ENCODE data around the gene CDC14A.
"Not testable (repeated sequence)": the region's sequence is repeated elsewhere in the genome, so short reads cannot be mapped to it uniquely, and the experiment has no call there.

Gene CDC14A

DNA sequence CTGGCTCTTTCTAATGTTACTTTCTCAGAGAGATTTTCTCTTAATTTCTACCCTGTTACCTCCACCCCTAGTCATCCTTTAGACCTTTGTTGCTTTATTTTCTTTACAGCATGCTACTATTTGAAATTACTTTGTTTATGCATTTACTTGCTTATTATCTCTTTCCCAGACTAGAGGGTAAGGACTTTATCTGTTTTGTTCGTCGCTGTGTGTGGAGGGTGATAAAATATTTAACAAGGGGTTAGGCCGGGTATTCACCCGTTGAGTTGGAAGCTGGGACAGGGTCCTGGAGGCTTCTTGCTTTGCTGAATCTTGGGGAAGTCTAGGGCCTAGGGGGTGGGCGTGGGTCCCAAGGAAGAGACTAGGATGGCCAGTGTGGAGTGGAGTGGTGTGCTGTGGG, 43.6 kb downstream of the CDC14A start:
- peaks cover 19% of the 10 kb centered on the region for H3K36me3 Mint-ChIP-seq (ENCODE audit: low read depth)

DNA sequence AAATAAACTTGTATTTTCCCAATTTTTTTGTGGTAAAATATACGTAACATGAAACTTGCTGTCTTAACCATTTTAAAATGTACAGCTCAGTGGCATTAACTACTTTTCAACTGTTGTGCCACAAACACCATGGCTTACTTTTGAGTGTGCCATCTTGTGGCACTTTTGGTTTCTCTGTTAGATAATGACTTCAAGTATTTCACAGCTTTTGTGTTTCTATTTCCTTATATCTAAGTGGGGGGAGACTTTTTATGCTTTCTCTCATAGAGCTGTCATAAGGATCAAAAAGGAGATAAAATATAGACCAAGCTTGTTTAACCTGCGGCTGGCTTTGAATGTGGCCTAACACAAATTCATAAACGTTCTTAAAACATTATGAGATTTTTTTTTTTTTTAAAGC, 44.3 kb downstream of the CDC14A start:
- H3K27me3 Mint-ChIP-seq = no peaks in the 10 kb centered on the region
- H3K36me3 Mint-ChIP-seq (ENCODE audit: low read depth) = peaks cover 17% of the 10 kb centered on the region
- peaks cover 85% of the 10 kb centered on the region for H3K4me1 Mint-ChIP-seq (ENCODE audit: low read depth)
- H3K9me3 Mint-ChIP-seq = no peaks in the 10 kb centered on the region
- peak overlapping the region; percentile 45 for H3K4me3 Mint-ChIP-seq
- peak overlapping the region; percentile 79 for H3K27ac Mint-ChIP-seq

More for the DNA sequence above, 43.6 kb downstream of the CDC14A start:
- H3K4me3 Mint-ChIP-seq = no peak overlapping the region
- no peaks in the 10 kb centered on the region for H3K27me3 Mint-ChIP-seq
- H3K27ac Mint-ChIP-seq = peak overlapping the region; percentile 79
- H3K9me3 Mint-ChIP-seq = no peaks in the 10 kb centered on the region
- peaks cover 83% of the 10 kb centered on the region for H3K4me1 Mint-ChIP-seq (ENCODE audit: low read depth)

DNA sequence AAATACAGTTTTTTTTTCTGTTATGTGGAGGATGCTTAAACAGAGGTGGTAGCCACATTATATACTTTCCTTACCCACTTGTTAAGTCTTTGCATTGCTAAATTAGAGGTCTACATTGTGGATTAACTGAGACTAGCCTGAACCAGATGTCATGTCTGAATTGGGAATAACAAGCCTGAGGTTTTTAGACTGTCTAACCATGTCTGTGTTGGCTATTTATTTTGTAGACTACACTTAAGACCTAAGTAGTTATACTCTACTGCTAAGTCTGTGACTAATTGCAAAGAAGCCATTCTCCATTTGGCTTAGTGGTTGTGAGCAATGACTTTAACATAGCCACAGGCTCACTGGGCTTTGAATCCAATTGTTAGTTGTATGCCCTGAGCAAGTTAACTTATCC, 45.4 kb downstream of the CDC14A start:
- Mint-ChIP-seq H3K4me1 (ENCODE audit: low read depth) (peaks cover 85% of the 10 kb centered on the region), H3K9me3 (no peaks in the 10 kb centered on the region), H3K27ac (peak overlapping the region; percentile 79), H3K36me3 (ENCODE audit: low read depth) (peaks cover 19% of the 10 kb centered on the region), H3K27me3 (no peaks in the 10 kb centered on the region), H3K4me3 (no peak overlapping the region)

GRCh38 chr1:100398648-100399047, 46.3 kb downstream of the CDC14A start:
- Mint-ChIP-seq H3K36me3 (ENCODE audit: low read depth) (peaks cover 11% of the 10 kb centered on the region), H3K4me1 (ENCODE audit: low read depth) (peaks cover 86% of the 10 kb centered on the region), H3K4me3 (no peak overlapping the region), H3K27ac (peak overlapping the region; percentile 54), H3K27me3 (no peaks in the 10 kb centered on the region), H3K9me3 (no peaks in the 10 kb centered on the region)

DNA sequence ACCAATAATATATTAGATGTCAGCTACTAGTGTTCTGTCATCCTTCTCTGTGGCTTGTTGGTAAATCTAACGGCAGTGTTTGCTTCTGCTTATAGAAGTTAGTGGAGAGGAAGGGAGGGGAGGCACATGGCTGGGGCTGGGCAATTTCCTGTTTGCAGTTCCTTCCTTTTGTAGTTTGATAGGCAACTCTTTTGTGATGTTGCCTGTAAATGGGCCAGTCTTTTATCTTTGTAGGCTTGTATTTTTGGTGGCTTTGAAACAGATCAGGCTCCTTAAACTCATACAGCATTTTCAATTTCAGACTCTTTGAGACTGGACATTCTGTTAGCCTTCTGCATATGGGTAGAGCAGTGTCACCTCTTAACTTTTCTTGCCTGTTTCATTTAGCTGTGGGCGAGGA, 48.1 kb downstream of the CDC14A start:
- Mint-ChIP-seq H3K27me3 (no peaks in the 10 kb centered on the region), H3K9me3 (no peaks in the 10 kb centered on the region), H3K4me3 (peak overlapping the region; percentile 66), H3K27ac (peak overlapping the region; percentile 96), H3K4me1 (ENCODE audit: low read depth) (peaks cover 86% of the 10 kb centered on the region), H3K36me3 (ENCODE audit: low read depth) (peaks cover 6% of the 10 kb centered on the region)

DNA sequence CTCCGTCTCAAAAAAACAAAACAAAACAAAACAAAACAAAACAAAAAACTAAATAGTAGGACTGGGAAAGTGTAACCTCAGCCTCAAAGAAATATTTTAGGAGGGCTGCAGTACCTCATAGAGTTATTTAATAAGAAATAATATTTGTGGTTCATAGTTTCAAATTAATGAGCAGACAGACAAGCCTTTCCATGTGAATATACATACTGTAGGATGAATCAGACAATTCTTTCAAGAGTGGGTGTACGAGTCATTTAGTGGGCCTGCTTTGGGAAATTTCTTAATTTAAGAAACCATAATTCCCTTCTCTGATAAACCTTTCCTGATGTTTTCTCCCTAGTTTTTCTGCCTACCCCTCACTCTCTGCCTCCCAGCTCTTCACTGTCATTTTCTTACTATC, 52.5 kb downstream of the CDC14A start:
- peak overlapping the region; percentile 29 for H3K27ac Mint-ChIP-seq
- H3K36me3 Mint-ChIP-seq (ENCODE audit: low read depth) = peaks cover 25% of the 10 kb centered on the region
- peaks cover 16% of the 10 kb centered on the region for H3K9me3 Mint-ChIP-seq
- H3K4me3 Mint-ChIP-seq = no peak overlapping the region
- H3K4me1 Mint-ChIP-seq (ENCODE audit: low read depth) = peaks cover 81% of the 10 kb centered on the region
- H3K27me3 Mint-ChIP-seq = no peaks in the 10 kb centered on the region

DNA sequence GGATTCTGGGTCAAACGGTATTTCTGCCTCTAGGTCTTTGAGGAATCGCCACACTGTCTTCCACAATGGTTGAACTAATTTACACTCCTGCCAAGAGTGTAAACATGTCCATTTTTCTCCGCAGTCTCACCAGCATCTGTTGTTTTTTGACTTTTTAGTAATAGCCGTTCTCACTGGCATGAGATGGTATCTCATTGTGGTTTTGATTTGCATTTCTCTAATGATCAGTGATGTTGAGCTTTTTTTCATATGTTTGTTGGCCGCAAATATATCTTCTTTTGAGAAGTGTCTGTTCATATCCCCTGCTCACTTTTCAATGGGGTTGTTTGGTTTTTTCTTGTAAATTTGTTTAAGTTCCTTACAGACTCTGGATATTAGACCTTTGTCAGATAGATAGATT, 53.6 kb downstream of the CDC14A start:
- H3K4me3 Mint-ChIP-seq, H3K27me3 Mint-ChIP-seq: not testable (repeated sequence)
- Mint-ChIP-seq H3K9me3 (peaks cover 16% of the 10 kb centered on the region), H3K27ac (peak overlapping the region; percentile 38), H3K36me3 (ENCODE audit: low read depth) (peaks cover 25% of the 10 kb centered on the region), H3K4me1 (ENCODE audit: low read depth) (peaks cover 73% of the 10 kb centered on the region)

- Mint-ChIP-seq H3K9me3 (peaks cover 16% of the 10 kb centered on the region), H3K36me3 (ENCODE audit: low read depth) (peaks cover 23% of the 10 kb centered on the region), H3K27ac (peak overlapping the region; percentile 26), H3K4me1 (ENCODE audit: low read depth) (peaks cover 80% of the 10 kb centered on the region)
- H3K27me3 Mint-ChIP-seq, H3K4me3 Mint-ChIP-seq: not testable (repeated sequence)
Observed at GRCh38 chr1:100407390-100407789, 55.1 kb downstream of the CDC14A start.

DNA sequence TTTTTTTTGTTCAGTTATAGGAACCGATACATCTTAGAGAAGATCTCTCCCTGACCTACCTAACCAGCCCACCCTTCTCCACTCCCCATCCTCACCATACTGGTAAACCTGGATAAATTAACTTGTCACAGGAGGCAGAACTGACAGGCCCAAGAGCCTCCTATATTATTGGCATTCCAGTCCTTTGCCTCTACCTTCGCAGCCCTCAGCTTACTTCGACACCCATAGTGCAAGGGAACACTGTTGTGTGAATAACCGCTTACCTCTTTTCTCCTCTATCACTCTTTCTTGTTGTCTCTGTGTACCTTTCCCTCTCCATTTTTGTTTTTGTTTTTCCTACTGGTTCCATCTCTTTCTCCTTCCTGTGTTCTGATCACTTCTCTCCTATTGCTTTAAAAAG, 58.7 kb downstream of the CDC14A start:
- Mint-ChIP-seq H3K9me3 (peaks cover 16% of the 10 kb centered on the region), H3K4me3 (no peak overlapping the region), H3K4me1 (ENCODE audit: low read depth) (peaks cover 77% of the 10 kb centered on the region), H3K27ac (peak overlapping the region; percentile 9), H3K36me3 (ENCODE audit: low read depth) (peaks cover 24% of the 10 kb centered on the region), H3K27me3 (no peaks in the 10 kb centered on the region)

- Mint-ChIP-seq H3K4me1 (ENCODE audit: low read depth) (peaks cover 76% of the 10 kb centered on the region), H3K36me3 (ENCODE audit: low read depth) (peaks cover 28% of the 10 kb centered on the region), H3K27ac (peak overlapping the region; percentile 19), H3K27me3 (no peaks in the 10 kb centered on the region), H3K4me3 (no peak overlapping the region), H3K9me3 (peaks cover 16% of the 10 kb centered on the region)
Observed at GRCh38 chr1:100411574-100411973, 59.3 kb downstream of the CDC14A start.

- Mint-ChIP-seq H3K4me1 (ENCODE audit: low read depth) (peaks cover 74% of the 10 kb centered on the region), H3K36me3 (ENCODE audit: low read depth) (peaks cover 25% of the 10 kb centered on the region)
Observed at GRCh38 chr1:100413035-100413434, 60.7 kb downstream of the CDC14A start.

GRCh38 chr1:100414693-100415497, 62.6 kb downstream of the CDC14A start:
- peaks cover 15% of the 10 kb centered on the region for H3K36me3 Mint-ChIP-seq (ENCODE audit: low read depth)
- H3K9me3 Mint-ChIP-seq = peaks cover 6% of the 10 kb centered on the region
- H3K4me3 Mint-ChIP-seq = peak overlapping the region; percentile 17
- no peaks in the 10 kb centered on the region for H3K27me3 Mint-ChIP-seq
- H3K4me1 Mint-ChIP-seq (ENCODE audit: low read depth) = peaks cover 65% of the 10 kb centered on the region
- peak overlapping the region; percentile 83 for H3K27ac Mint-ChIP-seq

More at GRCh38 chr1:100413035-100413434, 60.7 kb downstream of the CDC14A start:
- Mint-ChIP-seq H3K9me3 (peaks cover 9% of the 10 kb centered on the region), H3K27ac (peak overlapping the region; percentile 39), H3K4me3 (peak overlapping the region; percentile 15), H3K27me3 (no peaks in the 10 kb centered on the region)

DNA sequence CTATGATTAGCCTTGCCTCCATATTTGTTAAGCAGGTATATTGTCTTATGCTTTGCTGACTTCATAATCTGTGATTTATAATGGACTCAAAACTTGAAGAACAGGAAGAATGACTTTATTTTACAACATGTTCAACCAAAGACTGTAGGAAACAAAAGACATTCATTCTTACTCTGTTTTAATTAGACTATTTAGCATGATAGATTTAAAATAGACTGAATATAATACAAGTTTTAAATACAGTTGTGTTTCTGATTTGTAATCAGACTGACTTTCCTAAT, 63.1 kb downstream of the CDC14A start:
- Mint-ChIP-seq H3K9me3 (peaks cover 6% of the 10 kb centered on the region), H3K4me1 (ENCODE audit: low read depth) (peaks cover 70% of the 10 kb centered on the region), H3K27me3 (no peaks in the 10 kb centered on the region), H3K4me3 (no peak overlapping the region), H3K27ac (no peak overlapping the region), H3K36me3 (ENCODE audit: low read depth) (peaks cover 15% of the 10 kb centered on the region)

GRCh38 chr1:100419072-100419471, 66.8 kb downstream of the CDC14A start:
- H3K36me3 Mint-ChIP-seq (ENCODE audit: low read depth) = peaks cover 19% of the 10 kb centered on the region
- H3K4me1 Mint-ChIP-seq (ENCODE audit: low read depth) = peaks cover 67% of the 10 kb centered on the region
- no peaks in the 10 kb centered on the region for H3K27me3 Mint-ChIP-seq
- H3K9me3 Mint-ChIP-seq = peaks cover 6% of the 10 kb centered on the region
- peak overlapping the region; percentile 33 for H3K27ac Mint-ChIP-seq
- H3K4me3 Mint-ChIP-seq = no peak overlapping the region

DNA sequence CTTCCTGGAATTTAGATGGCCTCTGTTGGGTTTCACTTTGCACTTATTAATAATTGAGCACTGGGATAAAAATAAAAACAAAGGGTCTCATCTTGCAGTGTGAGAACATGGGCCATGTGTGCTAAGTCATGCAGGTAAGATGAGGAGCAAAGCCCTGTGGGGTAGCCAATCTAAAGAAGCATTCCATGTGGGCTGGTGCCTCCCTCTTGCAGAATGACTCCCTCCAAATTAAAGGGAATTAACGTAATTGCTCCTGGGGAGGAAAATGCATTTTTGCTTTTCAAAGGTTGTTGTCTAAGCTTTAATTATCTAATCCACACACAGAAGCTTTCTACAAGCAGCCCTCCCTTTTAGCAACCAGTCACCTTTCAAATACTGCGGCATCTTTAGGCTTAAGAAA, 69.8 kb downstream of the CDC14A start:
- peaks cover 53% of the 10 kb centered on the region for H3K4me1 Mint-ChIP-seq (ENCODE audit: low read depth)
- peaks cover 6% of the 10 kb centered on the region for H3K9me3 Mint-ChIP-seq
- peaks cover 27% of the 10 kb centered on the region for H3K36me3 Mint-ChIP-seq (ENCODE audit: low read depth)
- H3K4me3 Mint-ChIP-seq = no peak overlapping the region
- no peak overlapping the region for H3K27ac Mint-ChIP-seq
- no peaks in the 10 kb centered on the region for H3K27me3 Mint-ChIP-seq

DNA sequence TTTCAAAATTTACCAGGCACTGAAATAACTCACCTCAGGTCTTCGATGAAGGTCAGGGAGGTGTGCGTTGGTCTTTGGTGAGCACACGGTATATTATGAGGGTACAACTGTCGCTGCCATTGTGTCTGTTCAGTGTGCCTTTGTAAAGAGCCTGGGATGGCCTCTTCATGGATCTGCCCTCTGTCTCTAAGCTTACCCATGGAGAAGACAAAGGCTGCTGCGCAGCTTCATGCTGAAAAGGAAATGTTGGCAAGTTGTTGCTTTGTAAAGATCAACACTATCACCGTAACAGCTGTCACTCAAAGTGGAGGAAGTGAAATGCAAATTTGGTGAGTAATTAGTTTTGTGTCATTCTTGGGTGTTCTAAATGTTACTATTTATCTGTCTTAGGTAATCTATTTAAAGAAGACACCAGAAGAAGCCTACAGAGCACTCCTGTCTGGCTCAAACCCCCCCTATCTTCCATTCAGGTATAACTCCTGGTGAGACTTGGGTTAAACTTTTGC, 71.6 kb downstream of the CDC14A start:
- Mint-ChIP-seq H3K27ac (peak overlapping the region; percentile 65), H3K4me3 (peak overlapping the region; percentile 25), H3K4me1 (ENCODE audit: low read depth) (peaks cover 59% of the 10 kb centered on the region), H3K27me3 (no peaks in the 10 kb centered on the region), H3K36me3 (ENCODE audit: low read depth) (peaks cover 21% of the 10 kb centered on the region), H3K9me3 (no peaks in the 10 kb centered on the region)

All from stimulated activated naive CD8-positive, alpha-beta T cell treated with anti-CD3 and anti-CD28 coated beads, Interleukin-15, Interleukin-2, amounts not matched to agents 100 ng/mL and 50 ng/mL, for 24 hours (primary cell).